DMS53 (cell line): Measurements from ENCODE around the gene CUL2.
"Not testable (repeated sequence)": the region's sequence is repeated elsewhere in the genome, so short reads cannot be mapped to it uniquely, and the experiment has no call there.

Source experiments
- DNase-seq: peaks from one replicate; lab custom pipeline; 2025; lab: John Stamatoyannopoulos, UW

Gene CUL2

GRCh38 chr10:35019041-35020024 lies 70.8 kb downstream of the CUL2 start:
- no peak for DNase-seq

GRCh38 chr10:35017608-35018007 lies 72.5 kb downstream of the CUL2 start:
- no peak for DNase-seq

- DNase-seq = no peak
Observed at GRCh38 chr10:35015843-35016408, 74.2 kb downstream of the CUL2 start.

- no peak for DNase-seq
Observed at GRCh38 chr10:35012781-35013180, 77.4 kb downstream of the CUL2 start.

GRCh38 chr10:35011771-35012191 lies 78.4 kb downstream of the CUL2 start:
- no peak for DNase-seq

GRCh38 chr10:35007858-35008301 lies 82.3 kb downstream of the CUL2 start:
- DNase-seq = no peak

- DNase-seq = no peak
Observed at GRCh38 chr10:35006836-35007235, 83.3 kb downstream of the CUL2 start.

GRCh38 chr10:35005868-35006267 lies 84.3 kb downstream of the CUL2 start:
- no peak for DNase-seq

GRCh38 chr10:35004651-35005050 lies 85.5 kb downstream of the CUL2 start:
- no peak for DNase-seq

- no peak for DNase-seq
Observed at GRCh38 chr10:35003906-35004305, 86.2 kb downstream of the CUL2 start.

- no peak for DNase-seq
Observed at GRCh38 chr10:35000936-35001335, 89.2 kb downstream of the CUL2 start.

- DNase-seq = no peak
Observed at GRCh38 chr10:34999532-34999931, 90.6 kb downstream of the CUL2 start.

GRCh38 chr10:34998940-34999339 lies 91.2 kb downstream of the CUL2 start:
- DNase-seq = no peak

- no peak for DNase-seq
Observed at GRCh38 chr10:34996843-34997242, 93.3 kb downstream of the CUL2 start.

- no peak for DNase-seq
Observed at GRCh38 chr10:34995925-34996324, 94.2 kb downstream of the CUL2 start.

- DNase-seq = peak; percentile 89
Observed at GRCh38 chr10:34994565-34995142, 95.5 kb downstream of the CUL2 start.

- DNase-seq = no peak
Observed at GRCh38 chr10:34993782-34994181, 96.4 kb downstream of the CUL2 start.

- not testable (repeated sequence) for DNase-seq
Observed at GRCh38 chr10:34991117-34991516, 99.0 kb downstream of the CUL2 start.

- no peak for DNase-seq
Observed at GRCh38 chr10:34988397-34989067, 101.6 kb downstream of the CUL2 start.

GRCh38 chr10:34985823-34986222 lies 104.3 kb downstream of the CUL2 start:
- peak; percentile 58 for DNase-seq

GRCh38 chr10:34985146-34985545 lies 105.0 kb downstream of the CUL2 start:
- no peak for DNase-seq

GRCh38 chr10:34981844-34982243 lies 108.3 kb downstream of the CUL2 start:
- DNase-seq = no peak
